ENCODE results near the gene YTHDC2. TPM values are rescaled to one million over a fixed set of nuclear protein-coding genes. Genes with fewer than 3 reads are reported as not detected.
A peak's percentile ranks its signal among the peaks of the same experiment; 100 is the strongest.

Gene YTHDC2
- 10 to 100 TPM; 16.8 to 46.2 (median 21.8) TPM for total RNA-seq

- Histone ChIP-seq H3K4me3 (peak within 1 kb of the TSS; percentile 60 to 81 (median 68)), H3K27ac (peak within 1 kb of the TSS; percentile 89 to 91), H3K4me1 (replicated peaks in 1 of 2) (peaks cover 2 to 15% of the 10 kb centered on the region in 2 donors)
- peak; percentile 93 to 98 (median 96) for ATAC-seq (replicated peaks in 6 of 8)
- in situ Hi-C loops (cut with MboI; ENCODE audit: low pct_unique_long_range_greater_than_20kb in 2 of 9, low sequenced_read_pairs in 9 of 9, unreplicated experiment in 9 of 9), result loop anchor here in 4 of 9 experiments (25.0 kb wide), 4 partner anchors 176 to 526 kb away; partner anchors contain the start of gene DCP2 (in 1 of the 4)
- 0 to 27% (median 4%) methylated on average over 1 to 11 of the region's 72 CpGs; no CpG with 5 or more reads in 1 of the 10 experiments for WGBS, 10 experiments
Measured at GRCh38 chr5:113513384-113514288, at the start of gene YTHDC2. Gene YTHDC2 (plus strand): TSS chr5:113513694. CDS start chr5:113513896, 202 bp downstream.

GRCh38 chr5:113474100-113474728, 39.3 kb upstream of the YTHDC2 start:
- no peak overlapping the region for H3K4me3 ChIP-seq
- no peak for ATAC-seq (replicated peaks in 6 of 8)
- no peaks in the 10 kb centered on the region for H3K4me1 ChIP-seq (replicated peaks in 1 of 2)
- 22 to 63% (median 48%) methylated on average over 2 to 5 of the region's 5 CpGs; no CpG with 5 or more reads in 4 of the 10 experiments for WGBS, 10 experiments
- H3K27ac ChIP-seq, result no peak overlapping the region
- in situ Hi-C loops (cut with MboI; ENCODE audit: low pct_unique_long_range_greater_than_20kb in 2 of 9, low sequenced_read_pairs in 9 of 9, unreplicated experiment in 9 of 9), result no loop called here

- no peak for ATAC-seq (replicated peaks in 6 of 8)
- Histone ChIP-seq H3K4me1 (replicated peaks in 1 of 2) (no peaks in the 10 kb centered on the region), H3K27ac (no peak overlapping the region), H3K4me3 (no peak overlapping the region)
- in situ Hi-C loops (cut with MboI; ENCODE audit: low pct_unique_long_range_greater_than_20kb in 2 of 9, low sequenced_read_pairs in 9 of 9, unreplicated experiment in 9 of 9), result no loop called here
- 58 to 100% (median 87%) methylated on average over 2 to 3 of the region's 3 CpGs; no CpG with 5 or more reads in 2 of the 10 experiments for WGBS, 10 experiments
Measured at GRCh38 chr5:113478691-113479090, 34.8 kb upstream of the YTHDC2 start.

GRCh38 chr5:113480243-113480642, 33.3 kb upstream of the YTHDC2 start:
- no peak overlapping the region for H3K27ac ChIP-seq
- no peak for ATAC-seq (replicated peaks in 6 of 8)
- no peaks in the 10 kb centered on the region for H3K4me1 ChIP-seq (replicated peaks in 1 of 2)
- H3K4me3 ChIP-seq, result no peak overlapping the region
- in situ Hi-C loops (cut with MboI; ENCODE audit: low pct_unique_long_range_greater_than_20kb in 2 of 9, low sequenced_read_pairs in 9 of 9, unreplicated experiment in 9 of 9), result no loop called here
- 45 to 100% (median 71%) methylated on average over 1 to 5 of the region's 5 CpGs for WGBS, 10 experiments

- Histone ChIP-seq H3K4me1 (replicated peaks in 1 of 2) (peaks cover 0 to 4% of the 10 kb centered on the region in 2 donors), H3K4me3 (peak overlapping the region; percentile 48 to 66 (median 51)), H3K27ac (no peak overlapping the region)
- in situ Hi-C loops (cut with MboI; ENCODE audit: low pct_unique_long_range_greater_than_20kb in 2 of 9, low sequenced_read_pairs in 9 of 9, unreplicated experiment in 9 of 9), result no loop called here
- peak; percentile 2 to 19 (median 5) for ATAC-seq (replicated peaks in 6 of 8)
- 0 to 2% (median 0%) methylated on average over 2 to 13 of the region's 18 CpGs; no CpG with 5 or more reads in 3 of the 10 experiments for WGBS, 10 experiments
Measured at GRCh38 chr5:113487416-113487780, 26.1 kb upstream of the YTHDC2 start.

GRCh38 chr5:113487781-113488644, 25.5 kb upstream of the YTHDC2 start, which contains the start of gene MCC:
Gene MCC (minus strand): TSS chr5:113488453.
- Histone ChIP-seq H3K4me1 (replicated peaks in 1 of 2) (peaks cover 0 to 4% of the 10 kb centered on the region in 2 donors), H3K27ac (peak within 1 kb of the TSS; percentile 10 to 40), H3K4me3 (peak within 1 kb of the TSS; percentile 48 to 66 (median 51))
- in situ Hi-C loops (cut with MboI; ENCODE audit: low pct_unique_long_range_greater_than_20kb in 2 of 9, low sequenced_read_pairs in 9 of 9, unreplicated experiment in 9 of 9), result no loop called here
- WGBS, 10 experiments, result 0 to 14% (median 0%) methylated on average over 1 to 51 of the region's 86 CpGs; no CpG with 5 or more reads in 2 of the 10 experiments
- peak; percentile 78 to 98 (median 96) for ATAC-seq (replicated peaks in 6 of 8)

GRCh38 chr5:113488645-113489184, 24.8 kb upstream of the YTHDC2 start:
- Histone ChIP-seq H3K4me3 (peak overlapping the region; percentile 48 to 66 (median 51)), H3K27ac (peak overlapping the region; percentile 10 to 40), H3K4me1 (replicated peaks in 1 of 2) (peaks cover 0 to 4% of the 10 kb centered on the region in 2 donors)
- 0 to 100% (median 37%) methylated on average over 1 to 11 of the region's 20 CpGs; no CpG with 5 or more reads in 1 of the 10 experiments for WGBS, 10 experiments
- in situ Hi-C loops (cut with MboI; ENCODE audit: low pct_unique_long_range_greater_than_20kb in 2 of 9, low sequenced_read_pairs in 9 of 9, unreplicated experiment in 9 of 9), result no loop called here
- ATAC-seq (replicated peaks in 6 of 8), result peak in 4 of 8 experiments; percentile 0 to 53 (median 6)

- Histone ChIP-seq H3K4me1 (replicated peaks in 1 of 2) (peaks cover 0 to 4% of the 10 kb centered on the region in 2 donors), H3K4me3 (no peak overlapping the region), H3K27ac (no peak overlapping the region)
- ATAC-seq (replicated peaks in 6 of 8), result peak in 3 of 8 experiments; percentile 11 to 78 (median 70)
- 20 to 100% (median 100%) methylated on average over 1 to 3 of the region's 3 CpGs; no CpG with 5 or more reads in 5 of the 10 experiments for WGBS, 10 experiments
- in situ Hi-C loops (cut with MboI; ENCODE audit: low pct_unique_long_range_greater_than_20kb in 2 of 9, low sequenced_read_pairs in 9 of 9, unreplicated experiment in 9 of 9), result no loop called here
Measured at GRCh38 chr5:113489299-113489698, 24.2 kb upstream of the YTHDC2 start.

- no peak for ATAC-seq (replicated peaks in 6 of 8)
- in situ Hi-C loops (cut with MboI; ENCODE audit: low pct_unique_long_range_greater_than_20kb in 2 of 9, low sequenced_read_pairs in 9 of 9, unreplicated experiment in 9 of 9), result no loop called here
- no peak overlapping the region for H3K4me3 ChIP-seq
- no peak overlapping the region for H3K27ac ChIP-seq
- H3K4me1 ChIP-seq (replicated peaks in 1 of 2), result peaks cover 0 to 4% of the 10 kb centered on the region in 2 donors
- WGBS, 10 experiments, result 79 to 100% (median 98%) methylated on average over 2 to 3 of the region's 3 CpGs; no CpG with 5 or more reads in 2 of the 10 experiments
Measured at GRCh38 chr5:113490317-113490716, 23.2 kb upstream of the YTHDC2 start.

GRCh38 chr5:113491022-113491421, 22.5 kb upstream of the YTHDC2 start:
- in situ Hi-C loops (cut with MboI; ENCODE audit: low pct_unique_long_range_greater_than_20kb in 2 of 9, low sequenced_read_pairs in 9 of 9, unreplicated experiment in 9 of 9), result no loop called here
- no peak for ATAC-seq (replicated peaks in 6 of 8)
- Histone ChIP-seq H3K4me3 (no peak overlapping the region), H3K4me1 (replicated peaks in 1 of 2) (peaks cover 0 to 4% of the 10 kb centered on the region in 2 donors), H3K27ac (no peak overlapping the region)
- 48 to 100% (median 91%) methylated on average over 1 to 2 of the region's 2 CpGs; no CpG with 5 or more reads in 4 of the 10 experiments for WGBS, 10 experiments

- 50 to 100% (median 100%) methylated on average over 1 of the region's 1 CpG; no CpG with 5 or more reads in 3 of the 10 experiments for WGBS, 10 experiments
- in situ Hi-C loops (cut with MboI; ENCODE audit: low pct_unique_long_range_greater_than_20kb in 2 of 9, low sequenced_read_pairs in 9 of 9, unreplicated experiment in 9 of 9), result no loop called here
- no peak overlapping the region for H3K27ac ChIP-seq
- H3K4me3 ChIP-seq, result no peak overlapping the region
- H3K4me1 ChIP-seq (replicated peaks in 1 of 2), result no peaks in the 10 kb centered on the region
- ATAC-seq (replicated peaks in 6 of 8), result no peak
Measured at GRCh38 chr5:113493446-113493845, 20.0 kb upstream of the YTHDC2 start.

GRCh38 chr5:113495422-113495841, 18.1 kb upstream of the YTHDC2 start:
- 0 to 100% (median 75%) methylated on average over 1 of the region's 1 CpG; no CpG with 5 or more reads in 3 of the 10 experiments for WGBS, 10 experiments
- Histone ChIP-seq H3K4me1 (replicated peaks in 1 of 2) (no peaks in the 10 kb centered on the region), H3K27ac (no peak overlapping the region), H3K4me3 (no peak overlapping the region)
- in situ Hi-C loops (cut with MboI; ENCODE audit: low pct_unique_long_range_greater_than_20kb in 2 of 9, low sequenced_read_pairs in 9 of 9, unreplicated experiment in 9 of 9), result no loop called here
- peak in 2 of 8 experiments; percentile 38 to 55 for ATAC-seq (replicated peaks in 6 of 8)

All from motor neuron (in vitro differentiated cells).